Endothelial cell (in vitro differentiated cells): Measurements from ENCODE around the gene FASTKD3. TPM values are rescaled to one million over a fixed set of nuclear protein-coding genes. Genes with fewer than 3 reads are reported as not detected.

ENCODE experiments used
- DNase-seq: peaks from one replicate; pipeline ENCODE4 v3.0.0; 2021; ENCODE audit warnings: low spot score
- H3K27ac Mint-ChIP-seq: one replicate; pipeline ENCODE4 v1.8.0; 2021; ENCODE audit warnings: mixed read lengths, inconsistent platforms; ENCODE audit not compliant: unreplicated experiment
- H3K27me3 Mint-ChIP-seq: one replicate; pipeline ENCODE4 v1.8.0; 2021; ENCODE audit warnings: mild to moderate bottlenecking, moderate library complexity, mixed read lengths, inconsistent platforms; ENCODE audit not compliant: unreplicated experiment
- H3K36me3 Mint-ChIP-seq: one replicate; pipeline ENCODE4 v1.8.0; 2021; ENCODE audit warnings: mild to moderate bottlenecking, low read depth, mixed read lengths, inconsistent platforms; ENCODE audit not compliant: unreplicated experiment
- H3K4me1 Mint-ChIP-seq: one replicate; pipeline ENCODE4 v1.8.0; 2021; ENCODE audit warnings: mild to moderate bottlenecking, mixed read lengths, inconsistent platforms; ENCODE audit not compliant: unreplicated experiment
- H3K4me3 Mint-ChIP-seq: one replicate; pipeline ENCODE4 v1.8.0; 2021; ENCODE audit warnings: mild to moderate bottlenecking, mixed read lengths, inconsistent platforms; ENCODE audit not compliant: unreplicated experiment
- H3K9me3 Mint-ChIP-seq: one replicate; pipeline ENCODE4 v1.8.0; 2021; ENCODE audit warnings: mixed read lengths, inconsistent platforms; ENCODE audit not compliant: unreplicated experiment
- CTCF ChIP-seq: fragments of 200-600 bp; sonication (generic); IDR thresholded peaks from one replicate; pipeline ENCODE4 v1.5.0; 2021; ENCODE audit warnings: antibody characterized with exemption; ENCODE audit not compliant: unreplicated experiment
- total RNA-seq: library from RNA; stranded (reverse); fragmentation: NEBNext Ultra II Directional; extraction: Animal tissue kit (Norgen Biotek cat#: 25700); gene quantifications from one replicate; pipeline ENCODE4 v1.2.1, GENCODE V29; 2021; ENCODE audit not compliant: unreplicated experiment

Gene FASTKD3
- total RNA-seq, 1 donor from 2014 or later, result 9.1 TPM

DNA sequence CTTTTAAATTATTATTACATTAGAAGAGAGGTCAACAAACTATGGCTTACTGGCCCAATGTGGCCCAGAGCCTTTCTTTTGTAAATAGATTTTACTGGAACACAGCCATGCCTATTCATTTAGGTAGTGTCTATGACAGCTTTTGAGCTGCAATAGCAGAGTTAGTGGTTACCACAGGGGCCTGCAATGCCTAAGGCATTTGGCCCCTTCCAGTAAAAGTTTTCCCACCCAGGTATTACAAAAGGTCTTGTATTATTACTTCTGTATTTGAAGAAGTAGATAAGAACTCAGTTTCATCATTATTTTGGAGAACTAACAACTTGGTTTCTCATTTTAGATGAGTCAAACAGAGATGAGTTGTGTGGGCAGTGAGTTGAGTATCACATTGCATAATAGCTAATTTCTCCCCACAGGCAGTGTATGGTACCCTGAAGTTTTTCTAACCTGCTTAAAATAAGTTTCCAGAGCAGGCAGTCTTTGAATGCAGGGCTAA, 9.6 kb upstream of the FASTKD3 start:
- H3K9me3 Mint-ChIP-seq, result no peaks in the 10 kb centered on the region
- peaks cover 27% of the 10 kb centered on the region for H3K36me3 Mint-ChIP-seq
- H3K27me3 Mint-ChIP-seq, result peaks cover 6% of the 10 kb centered on the region
- DNase-seq, result no peak
- H3K27ac Mint-ChIP-seq, result no peak overlapping the region
- no peaks in the 10 kb centered on the region for H3K4me1 Mint-ChIP-seq
- no peak overlapping the region for H3K4me3 Mint-ChIP-seq
- no peak for TF ChIP-seq CTCF

GRCh38 chr5:7877851-7878250, 9.0 kb upstream of the FASTKD3 start:
- no peak for TF ChIP-seq CTCF
- DNase-seq, result no peak
- H3K4me3 Mint-ChIP-seq, result no peak overlapping the region
- H3K36me3 Mint-ChIP-seq, result peaks cover 25% of the 10 kb centered on the region
- H3K4me1 Mint-ChIP-seq, result peaks cover 2% of the 10 kb centered on the region
- peaks cover 6% of the 10 kb centered on the region for H3K27me3 Mint-ChIP-seq
- H3K9me3 Mint-ChIP-seq, result no peaks in the 10 kb centered on the region
- H3K27ac Mint-ChIP-seq, result no peak overlapping the region

- Mint-ChIP-seq H3K36me3 (peaks cover 23% of the 10 kb centered on the region), H3K27ac (no peak overlapping the region)
Measured at GRCh38 chr5:7876867-7877266, 8.0 kb upstream of the FASTKD3 start.

GRCh38 chr5:7875151-7875550, 6.3 kb upstream of the FASTKD3 start:
- Mint-ChIP-seq H3K27ac (no peak overlapping the region), H3K9me3 (no peaks in the 10 kb centered on the region), H3K27me3 (peaks cover 2% of the 10 kb centered on the region), H3K36me3 (peaks cover 19% of the 10 kb centered on the region), H3K4me1 (peaks cover 4% of the 10 kb centered on the region), H3K4me3 (no peak overlapping the region)
- TF ChIP-seq CTCF, result no peak
- no peak for DNase-seq

More at GRCh38 chr5:7876867-7877266, 8.0 kb upstream of the FASTKD3 start:
- Mint-ChIP-seq H3K9me3 (no peaks in the 10 kb centered on the region), H3K4me1 (peaks cover 4% of the 10 kb centered on the region), H3K4me3 (no peak overlapping the region), H3K27me3 (peaks cover 6% of the 10 kb centered on the region)
- no peak for DNase-seq
- no peak for TF ChIP-seq CTCF

DNA sequence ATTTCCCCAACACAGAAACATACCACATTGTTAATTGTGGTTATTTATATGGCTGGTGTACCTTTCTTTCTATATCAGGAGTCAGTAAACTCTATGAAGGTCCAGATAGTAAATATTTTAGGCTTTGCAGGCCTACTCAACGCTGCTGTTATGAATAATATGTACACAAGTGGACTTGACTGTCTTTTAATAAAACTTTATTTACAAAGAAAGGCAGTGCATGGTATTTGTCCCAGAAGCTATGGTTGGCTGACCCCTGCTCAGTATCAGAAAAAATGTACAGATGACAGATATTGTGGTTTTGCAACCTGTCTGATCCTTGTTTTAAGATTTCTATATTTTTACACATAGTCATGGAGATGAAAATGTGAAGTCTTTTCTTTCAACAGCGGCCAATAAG, 5.8 kb upstream of the FASTKD3 start:
- no peak for TF ChIP-seq CTCF
- peaks cover 7% of the 10 kb centered on the region for H3K4me1 Mint-ChIP-seq
- peaks cover 18% of the 10 kb centered on the region for H3K36me3 Mint-ChIP-seq
- no peak overlapping the region for H3K27ac Mint-ChIP-seq
- no peak overlapping the region for H3K4me3 Mint-ChIP-seq
- no peaks in the 10 kb centered on the region for H3K9me3 Mint-ChIP-seq
- DNase-seq, result no peak
- H3K27me3 Mint-ChIP-seq, result peaks cover 4% of the 10 kb centered on the region
